Measurements from ENCODE around the gene SPON1. TPM values are rescaled to one million over a fixed set of nuclear protein-coding genes. Genes with fewer than 3 reads are reported as not detected.

Gene SPON1
- total and polyA plus RNA-seq, 4 donors = 0.72 to 4.9 (median 1.2) TPM

DNA sequence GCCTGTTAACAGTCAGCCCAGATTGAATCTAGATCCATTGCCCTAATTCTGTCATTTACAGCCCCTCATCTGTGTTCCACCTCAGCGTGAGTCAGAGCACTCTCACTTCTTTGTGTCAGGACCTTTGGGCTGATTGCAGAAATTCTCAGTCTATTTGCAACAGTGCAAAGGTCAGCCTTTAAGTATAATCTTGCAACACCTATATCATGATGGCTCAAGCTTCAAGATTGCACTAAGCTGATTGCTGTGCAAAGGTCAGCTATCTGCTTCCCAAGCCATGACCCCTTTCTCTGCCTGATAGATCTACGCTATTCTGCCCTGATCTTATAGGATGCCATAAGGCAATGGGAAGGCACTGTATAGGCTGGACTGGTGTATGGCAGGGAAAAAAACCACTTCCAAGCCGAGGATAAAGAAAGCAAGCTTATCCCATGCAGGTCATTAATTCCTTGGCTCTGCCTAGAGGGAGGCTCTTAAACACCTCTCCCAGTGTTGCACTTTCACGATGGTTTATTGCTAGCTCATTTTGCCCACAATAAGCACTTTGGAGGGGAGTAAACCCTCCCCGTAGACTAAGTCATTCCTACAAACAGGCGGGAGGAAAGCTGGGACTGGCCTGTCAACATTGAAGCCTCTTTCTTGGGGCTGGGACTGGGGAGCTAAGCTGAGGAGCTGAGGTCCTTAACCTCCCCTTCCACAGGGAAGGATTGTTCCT, 295.9 kb downstream of the SPON1 start:
- Histone ChIP-seq H3K4me3 (ENCODE audit: low read depth in 1 of 3, low read length in 3 of 3) (no peak overlapping the region), H3K36me3 (ENCODE audit: control insufficient read depth in 4 of 4, insufficient read depth in 3 of 4, low read depth in 1 of 4, low read length in 3 of 4) (no peaks in the 10 kb centered on the region), H3K27me3 (ENCODE audit: control insufficient read depth in 4 of 4, insufficient read depth in 4 of 4, low read length in 3 of 4) (no peaks in the 10 kb centered on the region), H3K4me1 (ENCODE audit: control insufficient read depth in 4 of 4, insufficient read depth in 4 of 4, low read length in 3 of 4) (peaks cover 0 to 10% (median 6%) of the 10 kb centered on the region in 4 donors), H3K27ac (ENCODE audit: low read depth in 1 of 2, low read length in 2 of 2) (no peak overlapping the region), H3K9me3 (ENCODE audit: control insufficient read depth in 4 of 4, low read length in 3 of 4) (no peaks in the 10 kb centered on the region), H3K9ac (ENCODE audit: low read depth in 1 of 2, low read length in 2 of 2) (no peak overlapping the region)
- no peak for DNase-seq (ENCODE audit: low spot score)
- 59% methylated on average over 6 of the region's 6 CpGs for WGBS
- TF ChIP-seq RAD21 (IDR thresholded peaks at IDR 0.05) = no peak
- TF ChIP-seq HNF4G (IDR thresholded peaks at IDR 0.05) = peak; percentile 91
- no peak for TF ChIP-seq YY1 (IDR thresholded peaks at IDR 0.05)
- TF ChIP-seq RXRA (IDR thresholded peaks at IDR 0.05) = peak; percentile 84 to 86
- TF ChIP-seq TAF1 (conservative IDR thresholded peaks at IDR 0.05) = no peak
- no peak for TF ChIP-seq REST (IDR thresholded peaks at IDR 0.05)
- peak; percentile 80 to 89 for TF ChIP-seq JUND (IDR thresholded peaks at IDR 0.05)
- no peak for TF ChIP-seq CTCF (IDR thresholded peaks at IDR 0.05; ENCODE audit: low read depth, low read length, missing input control)
- peak; percentile 73 for TF ChIP-seq ATF3 (IDR thresholded peaks at IDR 0.05)
- TF ChIP-seq HNF4A (conservative IDR thresholded peaks at IDR 0.05) = peak; percentile 92 to 95
- peak; percentile 64 for TF ChIP-seq SP1 (IDR thresholded peaks at IDR 0.05)
- TF ChIP-seq, protein P1, sequence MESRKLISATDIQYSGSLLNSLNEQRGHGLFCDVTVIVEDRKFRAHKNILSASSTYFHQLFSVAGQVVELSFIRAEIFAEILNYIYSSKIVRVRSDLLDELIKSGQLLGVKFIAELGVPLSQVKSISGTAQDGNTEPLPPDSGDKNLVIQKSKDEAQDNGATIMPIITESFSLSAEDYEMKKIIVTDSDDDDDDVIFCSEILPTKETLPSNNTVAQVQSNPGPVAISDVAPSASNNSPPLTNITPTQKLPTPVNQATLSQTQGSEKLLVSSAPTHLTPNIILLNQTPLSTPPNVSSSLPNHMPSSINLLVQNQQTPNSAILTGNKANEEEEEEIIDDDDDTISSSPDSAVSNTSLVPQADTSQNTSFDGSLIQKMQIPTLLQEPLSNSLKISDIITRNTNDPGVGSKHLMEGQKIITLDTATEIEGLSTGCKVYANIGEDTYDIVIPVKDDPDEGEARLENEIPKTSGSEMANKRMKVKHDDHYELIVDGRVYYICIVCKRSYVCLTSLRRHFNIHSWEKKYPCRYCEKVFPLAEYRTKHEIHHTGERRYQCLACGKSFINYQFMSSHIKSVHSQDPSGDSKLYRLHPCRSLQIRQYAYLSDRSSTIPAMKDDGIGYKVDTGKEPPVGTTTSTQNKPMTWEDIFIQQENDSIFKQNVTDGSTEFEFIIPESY (IDR thresholded peaks at IDR 0.05) = no peak
- TF ChIP-seq FOXA2 (IDR thresholded peaks at IDR 0.05) = no peak
- TF ChIP-seq GABPA (IDR thresholded peaks at IDR 0.05 in 1 of 2, conservative IDR thresholded peaks at IDR 0.05 in 1 of 2) = no peak
- no peak for TF ChIP-seq FOXA1 (IDR thresholded peaks at IDR 0.05)
- peak; percentile 77 for TF ChIP-seq NR2F2 (IDR thresholded peaks at IDR 0.05)
- TF ChIP-seq, protein P2, sequence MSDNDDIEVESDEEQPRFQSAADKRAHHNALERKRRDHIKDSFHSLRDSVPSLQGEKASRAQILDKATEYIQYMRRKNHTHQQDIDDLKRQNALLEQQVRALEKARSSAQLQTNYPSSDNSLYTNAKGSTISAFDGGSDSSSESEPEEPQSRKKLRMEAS (IDR thresholded peaks at IDR 0.05) = no peak
- no peak for TF ChIP-seq EGR1 (IDR thresholded peaks at IDR 0.05; ENCODE audit: low read depth in 2 of 2)
